IPS-11a (cell line): ENCODE data around the gene PPFIBP2.

Source experiments
- H3K4me3 ChIP-seq: one replicate; pipeline ENCODE4 v1.5.1; 2013; ENCODE audit warnings: low read depth, low read length, control low read depth

PPFIBP2 gene

DNA sequence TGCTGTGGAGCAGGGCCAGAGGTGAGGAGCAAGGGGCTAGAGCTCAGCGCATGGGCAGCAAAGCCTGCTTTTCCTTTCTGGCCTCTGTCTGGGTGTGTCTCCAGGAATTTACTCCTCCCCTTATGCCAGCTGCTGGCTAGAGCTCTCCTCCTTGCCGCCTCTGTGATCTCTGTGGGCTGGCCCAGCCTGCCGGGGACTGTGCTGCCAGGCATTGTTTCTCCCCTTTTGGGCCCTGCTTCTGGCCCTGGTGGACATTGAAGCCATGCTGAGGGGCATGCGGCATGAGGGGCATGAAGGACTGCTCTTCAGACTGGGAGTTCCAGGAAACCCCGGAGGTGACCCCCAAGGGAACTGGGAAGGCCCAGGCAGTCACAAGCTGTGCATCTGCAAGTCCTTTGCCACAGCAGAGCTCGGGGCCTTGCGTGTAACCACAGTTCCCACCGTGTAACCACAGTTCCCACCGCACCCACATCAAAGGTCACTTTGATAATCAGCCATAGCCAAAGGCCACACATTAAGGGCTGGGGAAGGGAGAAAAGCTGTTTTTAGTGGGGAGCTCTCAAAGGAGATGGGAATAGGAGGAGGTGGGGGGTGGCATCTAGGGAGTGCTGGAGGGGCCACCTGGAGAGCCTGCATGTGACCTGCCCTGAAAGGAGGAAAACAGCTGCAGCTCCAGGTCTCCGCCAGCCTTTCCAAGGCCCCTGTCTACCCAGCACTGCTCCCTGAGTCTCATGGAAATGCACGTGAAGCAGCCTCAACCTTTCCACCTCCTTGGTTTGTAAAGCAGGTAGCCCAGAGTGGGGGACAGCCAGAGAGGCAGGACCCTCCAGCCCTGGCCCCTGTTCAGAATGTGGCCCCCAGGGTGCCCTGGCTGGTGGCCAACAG, 62.3 kb downstream of the PPFIBP2 start:
- H3K4me3 ChIP-seq = no peak overlapping the region

DNA sequence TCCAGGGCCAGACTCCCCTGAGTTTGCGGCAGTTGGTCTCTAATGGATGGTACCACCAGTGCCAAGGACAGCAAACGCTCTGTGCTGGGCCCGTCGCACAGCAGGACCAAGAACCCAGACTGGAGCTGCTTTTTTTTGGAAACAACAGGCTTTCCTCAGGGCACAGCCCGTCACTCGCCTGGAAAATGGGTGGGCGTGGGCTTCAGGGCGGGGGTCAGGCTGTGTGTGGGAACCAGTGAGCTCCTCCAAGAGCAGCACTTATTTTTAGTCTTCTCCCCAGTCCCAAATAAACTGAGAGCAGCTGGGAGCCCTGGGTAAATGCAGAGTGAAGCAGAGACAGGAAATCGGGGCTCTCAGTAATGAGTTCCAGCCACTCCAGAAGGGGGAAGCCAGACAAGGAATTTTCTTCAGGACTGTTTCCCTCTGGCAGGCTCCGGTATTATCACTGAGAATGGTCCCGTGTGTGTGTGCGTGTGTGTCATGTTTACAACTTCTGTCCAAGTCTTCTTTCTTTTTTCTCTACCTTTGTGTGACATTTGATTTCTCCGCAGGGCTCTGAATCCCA, 63.0 kb downstream of the PPFIBP2 start:
- H3K4me3 ChIP-seq = no peak overlapping the region

DNA sequence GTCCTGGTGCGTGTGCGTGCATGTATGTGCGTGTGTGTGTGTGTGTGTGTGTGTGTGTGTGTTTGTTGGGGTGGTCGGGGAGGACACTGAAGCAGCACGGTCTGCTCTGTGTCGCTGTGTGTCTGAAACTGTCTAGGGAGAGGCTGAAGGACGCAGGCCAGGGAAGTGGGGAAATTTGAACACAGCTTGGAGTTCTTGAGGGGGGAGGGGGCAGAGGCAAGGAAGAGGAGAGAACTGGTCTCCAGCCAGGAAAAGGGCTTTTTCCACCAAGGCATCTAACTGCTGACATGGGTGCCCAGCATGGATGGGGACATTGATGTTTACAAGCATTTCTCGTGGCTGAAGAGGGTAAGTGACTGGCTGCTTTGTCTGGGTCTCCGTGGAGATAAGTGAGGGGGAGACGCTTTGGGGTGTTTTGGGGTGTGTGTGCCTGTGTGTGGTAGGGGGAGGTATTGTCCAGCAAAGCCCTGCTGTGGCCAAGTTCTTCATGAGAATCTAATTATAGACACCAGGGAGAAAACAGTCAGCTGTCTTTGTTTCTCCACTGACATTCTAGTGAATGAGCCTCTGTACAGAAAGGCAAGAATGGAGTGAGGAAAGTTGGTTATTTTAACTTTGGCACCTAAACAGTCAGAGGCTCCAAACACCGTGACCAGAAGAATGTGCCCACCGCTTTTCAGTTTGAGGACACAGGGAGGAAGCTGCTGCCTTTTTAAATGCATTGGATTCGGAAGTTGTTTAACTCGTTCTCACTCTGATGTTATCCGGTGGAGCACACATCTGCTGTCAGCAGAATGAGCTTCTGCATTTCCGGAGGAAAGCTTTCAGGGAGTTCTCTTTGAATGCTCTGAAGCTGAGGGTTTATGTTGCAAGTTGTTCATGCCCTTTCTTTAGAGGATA, 63.7 kb downstream of the PPFIBP2 start:
- H3K4me3 ChIP-seq = no peak overlapping the region

DNA sequence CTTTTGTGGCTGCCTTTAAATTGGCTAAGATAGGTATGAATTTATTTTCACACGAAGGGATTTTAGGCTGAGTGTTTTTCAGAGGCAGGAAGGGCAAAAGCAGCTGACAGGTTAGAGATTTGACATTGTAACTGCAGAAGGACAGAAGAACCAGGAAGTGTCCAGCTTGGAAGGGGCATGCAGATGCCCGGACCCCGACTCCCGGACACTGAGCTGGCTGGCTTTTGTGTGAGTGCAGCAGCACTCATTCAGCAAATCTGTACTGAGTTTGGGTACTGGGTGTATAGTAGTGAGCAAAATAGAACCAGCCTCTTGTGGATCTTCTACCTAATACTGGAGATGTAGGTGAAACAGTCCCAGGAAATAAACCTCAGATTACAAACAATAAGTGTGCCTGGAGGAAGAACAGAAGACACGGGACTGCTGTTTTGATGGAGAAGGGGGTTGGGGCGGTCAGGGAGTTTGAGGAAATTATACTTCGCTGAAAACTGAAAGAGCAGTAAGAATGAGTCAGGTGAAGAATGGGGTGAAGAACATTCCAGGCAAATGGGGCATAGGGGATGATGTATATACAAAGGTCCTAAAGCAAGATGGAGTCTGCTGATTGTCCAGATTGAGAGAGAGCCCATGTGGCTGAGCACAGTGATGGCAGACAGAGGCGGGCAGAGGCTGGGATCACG, 64.6 kb downstream of the PPFIBP2 start:
- H3K4me3 ChIP-seq = no peak overlapping the region

DNA sequence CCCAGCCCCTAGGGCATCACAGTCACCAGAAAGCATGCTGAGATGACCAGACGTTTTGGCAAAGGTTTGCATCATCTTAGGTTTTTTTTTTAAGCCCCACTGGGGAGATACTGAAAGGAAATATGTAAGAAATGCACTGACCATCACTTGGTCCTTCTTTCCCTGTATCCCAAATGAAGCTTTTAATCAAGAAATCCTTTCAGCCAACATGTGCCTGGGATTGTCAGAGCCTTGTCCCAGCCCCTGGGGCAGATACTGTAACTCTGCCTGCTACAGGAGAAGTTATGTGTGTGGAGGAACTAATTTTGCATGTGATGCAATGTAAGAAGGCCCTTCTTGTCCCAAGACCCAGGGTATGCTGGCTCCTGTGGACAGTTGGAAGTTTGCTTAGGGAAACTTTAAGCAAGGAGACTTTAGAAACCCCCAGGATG, 65.6 kb downstream of the PPFIBP2 start:
- H3K4me3 ChIP-seq = no peak overlapping the region

DNA sequence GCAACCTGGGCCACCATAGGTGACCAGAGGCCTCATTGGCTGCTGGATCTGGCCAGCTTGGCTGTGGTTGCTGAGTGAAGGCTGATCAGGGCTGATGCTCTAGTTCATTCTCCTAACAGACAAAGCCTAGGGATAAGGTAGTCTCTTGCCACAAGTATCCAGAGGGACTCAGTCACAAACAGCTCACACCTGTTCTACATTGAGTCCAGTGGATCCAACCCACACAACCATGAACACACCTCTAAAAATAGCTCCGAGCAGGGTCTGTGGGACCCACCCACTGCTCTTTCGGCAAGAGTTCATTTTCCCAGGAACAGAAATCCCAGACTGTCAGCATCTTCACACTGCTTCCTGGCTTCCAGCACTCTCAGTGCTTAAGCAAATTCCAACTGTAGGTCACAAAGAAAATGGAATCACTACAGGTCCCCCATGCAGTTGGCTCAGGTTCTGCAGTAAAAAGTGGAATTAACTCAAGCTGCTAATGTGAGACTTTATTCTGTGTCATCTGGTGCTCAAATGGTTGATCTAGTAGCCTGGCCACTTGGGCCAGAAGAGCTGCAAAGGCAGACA, 67.3 kb downstream of the PPFIBP2 start:
- no peak overlapping the region for H3K4me3 ChIP-seq

DNA sequence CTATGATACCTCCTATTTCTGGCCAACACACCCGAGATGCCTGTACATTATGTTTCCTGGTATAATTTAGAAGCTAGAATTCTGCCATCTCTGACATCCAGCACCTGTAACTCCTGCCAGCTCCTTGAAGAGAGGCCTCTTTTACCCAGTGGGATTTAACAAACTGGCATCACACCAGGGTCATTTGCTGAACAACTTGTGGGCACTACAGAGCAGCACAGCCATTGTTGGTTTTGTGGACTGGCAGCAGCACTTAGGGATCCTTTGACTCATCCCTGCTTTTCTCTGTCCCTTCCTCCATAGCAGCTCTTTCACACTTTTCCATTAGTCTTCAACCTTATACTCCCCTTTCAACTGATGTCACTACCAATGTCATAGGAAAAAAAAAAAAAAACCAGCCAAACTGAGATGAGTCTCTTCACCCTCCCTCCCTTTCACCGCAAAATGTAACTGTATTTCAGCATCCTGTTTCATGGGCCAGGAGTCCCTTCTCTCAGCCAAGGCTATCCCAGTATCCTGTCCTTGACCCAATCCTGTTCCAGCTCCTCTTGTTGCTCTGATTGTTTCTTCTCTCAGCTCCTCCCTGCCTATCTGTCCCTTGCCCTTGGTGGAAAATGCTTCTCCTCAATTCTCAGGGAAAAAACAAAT, 68.7 kb downstream of the PPFIBP2 start:
- no peak overlapping the region for H3K4me3 ChIP-seq

DNA sequence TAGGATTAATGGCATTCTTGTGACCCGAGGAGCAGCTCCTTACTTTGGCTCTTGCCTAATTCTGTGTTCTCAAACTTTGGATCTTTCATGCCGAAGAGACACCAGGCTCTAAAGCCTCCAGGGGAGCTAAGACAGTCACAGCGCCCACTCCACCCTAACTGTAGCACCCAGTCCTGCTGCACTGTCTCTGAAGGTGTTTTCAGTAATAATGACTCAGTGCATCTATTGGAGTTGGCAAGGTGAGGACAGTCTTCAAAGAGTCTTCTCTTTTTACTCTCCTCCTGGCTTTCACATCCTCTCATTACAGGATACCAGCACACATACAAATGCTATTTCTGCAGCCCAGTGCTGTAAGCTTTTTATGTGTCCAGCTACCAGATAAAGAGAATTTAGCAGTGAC, 69.4 kb downstream of the PPFIBP2 start:
- H3K4me3 ChIP-seq = no peak overlapping the region

DNA sequence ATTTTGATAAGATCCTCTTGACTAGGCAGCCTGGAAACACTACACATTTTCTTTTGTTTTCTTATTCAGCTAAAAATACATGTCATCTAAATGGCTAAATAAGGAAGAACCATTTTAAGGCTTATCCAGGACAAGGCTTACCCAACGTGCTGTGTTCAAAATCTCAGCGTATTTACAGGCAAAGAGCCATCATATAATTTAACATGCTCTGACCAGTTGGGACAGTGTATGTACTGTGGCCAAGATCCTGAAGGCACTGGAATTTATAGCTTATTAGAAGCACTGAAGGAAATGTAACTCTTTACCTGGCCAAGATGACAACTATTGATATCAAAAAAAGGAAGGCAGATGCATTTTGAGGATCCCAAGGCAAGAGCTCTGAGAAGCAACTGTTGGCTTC, 71.1 kb downstream of the PPFIBP2 start:
- H3K4me3 ChIP-seq = no peak overlapping the region

DNA sequence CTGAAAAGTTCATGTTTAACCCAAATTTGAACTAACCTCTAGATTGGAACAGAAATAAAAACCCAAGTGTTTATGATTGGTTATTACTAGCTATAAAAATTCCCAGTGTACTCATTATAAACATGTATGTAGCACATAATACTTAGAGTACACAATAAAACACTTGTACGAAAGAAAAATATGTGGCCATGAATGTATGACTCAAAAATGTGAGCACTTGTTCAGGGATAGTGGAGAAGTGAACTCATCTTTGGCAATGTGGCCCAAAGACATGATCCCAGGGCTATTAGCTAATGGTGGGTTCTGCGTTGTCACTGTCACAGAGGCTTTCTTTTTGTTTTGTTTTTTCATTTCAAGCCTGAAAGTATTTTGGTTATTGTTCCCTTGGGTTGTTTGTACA, 72.0 kb downstream of the PPFIBP2 start:
- no peak overlapping the region for H3K4me3 ChIP-seq

DNA sequence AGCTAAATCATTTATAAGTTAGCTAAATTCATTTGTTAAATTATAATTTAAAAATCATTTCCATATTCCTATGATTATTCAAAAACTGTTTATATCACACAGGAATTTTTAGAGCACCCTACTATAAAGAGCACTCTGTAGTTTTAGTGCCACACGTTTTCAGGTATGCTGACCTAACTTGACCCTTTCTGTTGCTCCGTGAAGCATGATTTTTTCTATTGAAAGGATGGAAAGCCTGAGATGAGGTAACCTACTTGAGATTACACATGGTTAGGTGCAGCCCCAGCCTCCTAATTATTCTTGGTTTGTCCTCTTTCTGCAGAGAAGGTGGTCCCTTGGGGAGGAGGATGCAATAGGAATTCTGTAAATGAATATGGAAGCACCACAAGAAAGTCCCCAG, 72.6 kb downstream of the PPFIBP2 start:
- H3K4me3 ChIP-seq = no peak overlapping the region

DNA sequence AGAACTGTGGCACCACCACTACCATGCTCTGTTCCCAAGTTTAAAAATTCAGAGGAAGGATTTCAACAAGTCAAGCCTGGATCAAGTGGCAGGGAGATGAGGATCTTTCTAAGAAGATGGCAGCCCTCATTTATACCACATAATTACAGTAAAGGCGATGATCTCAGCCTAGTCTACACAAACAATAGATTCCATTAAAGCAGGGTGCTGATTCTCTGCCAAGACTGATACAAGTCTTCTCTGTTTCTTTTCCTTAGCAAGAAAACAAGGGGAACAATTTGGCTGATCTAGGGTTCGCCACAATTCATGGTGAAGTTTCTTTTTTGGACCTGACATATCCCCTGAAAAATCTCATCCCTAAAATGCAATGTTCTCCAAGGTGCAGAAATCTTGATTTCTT, 73.9 kb downstream of the PPFIBP2 start:
- no peak overlapping the region for H3K4me3 ChIP-seq

DNA sequence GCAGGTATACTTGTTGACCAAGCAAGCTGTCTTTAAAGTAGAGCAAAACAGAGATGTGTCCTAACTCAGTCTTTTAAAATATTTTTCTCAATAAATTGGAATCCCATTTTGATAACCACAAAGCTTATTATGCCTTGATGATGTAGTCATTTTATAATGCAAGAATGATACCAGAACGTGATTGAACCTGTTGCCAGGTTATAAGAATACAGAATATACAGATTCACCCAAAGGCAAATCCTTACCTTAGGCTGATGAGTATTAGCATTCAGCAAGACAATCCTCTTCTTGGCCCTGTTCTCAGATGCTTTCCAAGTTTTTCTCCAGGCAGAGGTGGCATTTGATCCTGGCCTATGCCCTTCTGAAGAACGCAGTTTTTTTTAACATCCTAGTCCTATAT, 76.1 kb downstream of the PPFIBP2 start:
- H3K4me3 ChIP-seq = no peak overlapping the region

DNA sequence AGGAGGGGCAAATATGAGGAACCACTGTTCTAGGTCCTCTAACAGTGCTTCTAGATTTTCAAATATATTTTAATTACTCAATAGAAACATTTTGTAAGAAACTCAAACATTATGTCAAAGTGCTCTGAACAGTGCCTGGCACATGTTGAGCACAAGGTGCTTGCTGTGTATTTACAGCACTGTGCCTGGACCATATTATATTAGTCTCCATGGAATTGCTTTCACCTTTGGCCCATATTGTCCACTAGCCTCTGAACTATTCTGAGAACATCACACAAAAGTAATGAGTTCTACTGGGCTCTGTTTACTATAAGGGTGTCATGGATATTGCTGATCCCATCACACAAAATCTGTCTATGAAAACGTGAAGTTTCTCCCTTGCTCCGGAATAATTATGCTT, 76.7 kb downstream of the PPFIBP2 start:
- H3K4me3 ChIP-seq = no peak overlapping the region

DNA sequence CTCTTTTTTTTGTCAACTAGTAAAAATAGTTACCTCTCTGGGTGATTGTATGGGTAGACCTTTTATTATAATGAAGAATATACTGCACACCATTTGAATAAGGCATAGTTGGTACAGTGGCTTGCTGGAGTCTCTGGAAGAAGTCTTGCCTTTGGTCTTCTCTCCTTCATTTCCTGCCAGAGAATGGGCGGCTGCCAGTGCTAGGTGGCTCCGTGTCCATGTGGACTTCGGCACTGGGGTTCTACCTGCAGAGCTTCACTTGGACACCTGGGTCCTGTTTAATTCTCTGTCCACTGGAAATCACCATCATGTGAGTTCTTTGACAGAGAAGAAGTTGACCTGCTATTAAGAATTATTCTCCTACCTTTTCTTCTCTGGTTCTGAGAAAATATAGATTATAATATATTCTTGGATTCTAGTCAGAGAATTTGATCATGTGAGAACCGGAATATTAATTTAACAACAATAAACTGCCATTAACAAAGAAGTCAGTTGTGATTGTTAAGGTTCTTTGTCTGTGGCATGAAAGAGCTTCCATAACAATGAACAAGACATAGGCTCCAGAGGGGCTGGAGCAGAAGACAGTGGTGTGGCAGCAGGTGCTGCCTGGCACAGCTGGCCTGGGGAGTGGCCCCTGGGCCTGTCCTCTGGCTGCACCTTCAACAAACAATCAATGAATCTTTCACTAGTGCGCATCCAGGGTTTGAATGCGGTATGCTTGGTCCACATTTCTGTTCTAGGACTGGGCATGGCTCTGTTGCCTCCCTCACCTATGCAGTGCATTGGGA, 77.5 kb downstream of the PPFIBP2 start:
- no peak overlapping the region for H3K4me3 ChIP-seq

DNA sequence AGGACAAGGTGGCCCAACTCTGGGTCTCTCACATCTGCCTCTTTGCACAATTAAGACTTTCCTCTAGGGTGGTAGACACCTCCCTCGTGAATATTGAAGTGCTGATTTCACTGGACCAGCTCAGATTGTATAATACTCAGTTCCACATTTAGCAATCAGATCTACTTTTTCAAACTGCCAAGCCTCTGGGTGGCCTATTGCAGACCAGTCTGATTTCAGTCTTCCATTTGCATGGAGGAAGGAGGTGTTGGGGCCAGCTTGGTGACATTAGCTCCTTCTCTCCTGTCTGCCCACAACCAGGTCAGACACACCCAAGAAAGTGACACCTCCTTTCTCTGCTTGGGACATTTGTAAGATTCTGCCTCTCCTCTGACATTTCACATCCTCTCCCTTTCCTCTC, 78.2 kb downstream of the PPFIBP2 start:
- no peak overlapping the region for H3K4me3 ChIP-seq

DNA sequence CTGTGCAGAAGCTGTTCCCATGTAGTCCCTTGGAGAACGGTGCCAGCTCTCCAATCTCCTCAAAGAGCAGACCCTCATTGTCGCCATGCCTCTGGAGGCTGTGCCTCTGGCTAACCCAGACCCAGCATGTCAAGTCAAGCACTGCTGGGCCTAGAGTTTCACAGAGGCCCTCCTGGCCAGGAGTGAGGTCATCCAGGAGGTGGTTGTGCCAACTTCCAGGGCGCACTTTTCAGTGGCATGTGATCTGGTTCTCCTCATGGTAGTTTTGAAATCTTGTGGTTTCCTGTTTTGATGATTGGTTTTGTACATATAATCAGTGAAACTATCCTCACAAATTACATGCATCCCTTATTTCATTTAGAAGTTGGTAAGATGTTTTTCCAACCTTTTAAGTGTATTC, 78.9 kb downstream of the PPFIBP2 start:
- no peak overlapping the region for H3K4me3 ChIP-seq

DNA sequence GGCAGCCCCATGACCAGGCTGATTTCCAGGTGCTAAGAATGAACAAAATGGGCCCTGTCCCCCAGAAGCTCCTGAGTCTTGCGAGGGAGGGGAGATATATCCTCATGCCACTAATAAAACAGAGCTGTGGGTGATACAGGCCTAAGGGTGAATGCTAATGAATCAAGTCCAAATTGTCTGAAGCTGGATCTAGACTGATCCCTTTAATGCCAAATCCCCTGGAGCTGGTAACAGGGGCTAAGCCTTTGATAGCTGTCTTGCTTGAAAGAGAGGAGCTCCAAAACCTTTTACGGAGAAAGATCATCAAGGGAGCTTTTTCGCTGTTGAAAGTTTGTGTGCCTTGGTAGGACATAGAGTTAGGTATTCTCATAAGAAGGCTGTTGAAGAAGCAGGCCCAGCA, 79.7 kb downstream of the PPFIBP2 start:
- no peak overlapping the region for H3K4me3 ChIP-seq
